ENCODE data around the gene PPIL3. TPM values are rescaled to one million over a fixed set of nuclear protein-coding genes. Genes with fewer than 3 reads are reported as not detected.

PPIL3 gene
- total RNA-seq, 2 experiments from 2014 or later: 34.0 to 41.1 TPM

DNA sequence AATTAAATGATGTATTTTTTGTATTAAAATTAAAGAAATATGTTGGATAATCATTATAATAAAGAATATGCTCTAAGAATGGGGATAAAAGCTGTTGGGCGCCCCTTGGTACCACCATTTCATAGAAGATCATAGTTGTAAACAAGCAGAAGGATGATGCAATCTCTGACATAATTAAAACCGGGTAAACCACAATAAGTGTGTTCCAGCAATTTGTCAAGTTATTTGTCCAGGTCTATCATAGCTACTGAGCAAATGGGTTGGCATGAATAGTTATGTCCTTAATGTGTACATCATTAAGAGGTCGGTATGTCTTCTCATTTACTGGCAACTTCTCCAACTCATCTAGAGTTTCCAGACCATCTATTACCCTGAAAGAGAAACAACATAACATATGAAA is 17.7 kb downstream of the PPIL3 start:
- Mint-ChIP-seq H3K4me1 (no peaks in the 10 kb centered on the region), H3K4me3 (no peak overlapping the region), H3K36me3 (peaks cover 43% of the 10 kb centered on the region), H3K27ac (peak overlapping the region; percentile 60), H3K9me3 (no peaks in the 10 kb centered on the region), H3K27me3 (no peaks in the 10 kb centered on the region)
- DNase-seq: no peak

DNA sequence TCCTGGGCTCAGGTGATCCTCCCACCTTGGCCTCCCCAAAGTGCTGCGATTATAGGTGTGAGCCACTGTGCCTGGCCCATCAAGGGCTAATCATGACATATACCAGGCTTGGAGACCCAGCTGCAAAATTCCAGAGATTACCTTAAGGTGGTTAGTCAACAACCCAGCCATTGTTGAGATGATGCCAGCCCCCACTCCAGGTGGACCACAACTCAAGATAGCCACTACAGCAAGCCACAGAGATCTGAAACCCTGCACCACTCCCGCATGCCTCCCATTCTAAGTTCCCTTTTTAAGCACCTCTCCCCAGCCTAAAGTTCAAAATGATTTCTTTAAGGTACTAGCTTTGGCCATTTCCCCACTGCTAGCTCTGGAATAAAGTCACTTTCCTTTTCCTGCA is 19.9 kb downstream of the PPIL3 start:
- H3K27ac Mint-ChIP-seq: no peak overlapping the region
- peaks cover 40% of the 10 kb centered on the region for H3K36me3 Mint-ChIP-seq
- no peaks in the 10 kb centered on the region for H3K9me3 Mint-ChIP-seq
- no peak overlapping the region for H3K4me3 Mint-ChIP-seq
- no peaks in the 10 kb centered on the region for H3K27me3 Mint-ChIP-seq
- DNase-seq: no peak
- H3K4me1 Mint-ChIP-seq: peaks cover 7% of the 10 kb centered on the region

DNA sequence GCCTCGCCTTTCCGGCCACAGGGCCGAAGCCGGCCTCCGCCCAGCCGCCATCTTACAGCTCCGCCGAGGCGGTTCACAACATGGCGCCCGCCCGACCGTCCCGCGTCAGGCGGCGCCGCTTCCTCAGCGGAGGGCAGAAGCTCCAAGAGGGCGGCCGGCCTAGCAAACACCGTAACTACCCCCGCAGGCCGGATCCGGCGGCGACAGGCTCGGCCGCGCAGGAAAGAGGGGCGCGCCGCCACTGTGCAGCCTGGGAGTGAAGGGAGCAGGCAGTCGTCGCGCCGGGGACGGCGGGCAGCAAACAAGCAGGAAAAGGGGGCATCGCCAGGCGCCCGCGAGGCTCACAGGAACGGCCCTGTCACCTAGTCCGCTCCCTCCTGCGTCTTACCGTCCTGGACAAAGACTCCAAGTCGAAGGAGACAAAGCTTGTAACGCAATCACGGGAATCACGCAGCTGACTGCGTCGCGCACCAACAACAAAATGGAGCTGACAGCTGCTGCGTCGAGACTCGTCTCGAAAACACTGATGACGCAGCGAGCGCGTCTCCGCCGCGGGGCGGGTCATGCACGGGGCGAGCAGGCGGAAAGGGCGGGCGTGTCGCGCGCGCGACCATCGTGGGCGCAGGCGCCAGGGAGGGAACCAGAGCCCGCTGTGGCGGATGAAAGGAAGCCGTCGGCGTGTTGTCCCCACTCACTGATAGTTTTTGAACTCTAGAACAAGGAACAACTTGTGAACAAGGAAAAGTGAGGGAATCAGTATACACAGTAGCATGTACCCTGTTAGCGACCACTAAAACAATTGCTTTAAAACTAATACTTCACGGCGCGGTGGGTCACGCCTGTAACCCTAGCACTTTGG is 24.5 kb downstream of the PPIL3 start, which contains the start of gene CLK1:
Gene CLK1 (minus strand): TSS at position 483 of the 859 bp plus-strand sequence. CDS start 2,796 bp downstream, outside the sequence.
- DNase-seq: peak; percentile 93
- peaks cover 65% of the 10 kb centered on the region for H3K36me3 Mint-ChIP-seq
- H3K27me3 Mint-ChIP-seq: no peaks in the 10 kb centered on the region
- H3K4me3 Mint-ChIP-seq: peak within 1 kb of the TSS; percentile 91
- no peaks in the 10 kb centered on the region for H3K9me3 Mint-ChIP-seq
- H3K4me1 Mint-ChIP-seq: peaks cover 24% of the 10 kb centered on the region
- peak within 1 kb of the TSS; percentile 95 for H3K27ac Mint-ChIP-seq

DNA sequence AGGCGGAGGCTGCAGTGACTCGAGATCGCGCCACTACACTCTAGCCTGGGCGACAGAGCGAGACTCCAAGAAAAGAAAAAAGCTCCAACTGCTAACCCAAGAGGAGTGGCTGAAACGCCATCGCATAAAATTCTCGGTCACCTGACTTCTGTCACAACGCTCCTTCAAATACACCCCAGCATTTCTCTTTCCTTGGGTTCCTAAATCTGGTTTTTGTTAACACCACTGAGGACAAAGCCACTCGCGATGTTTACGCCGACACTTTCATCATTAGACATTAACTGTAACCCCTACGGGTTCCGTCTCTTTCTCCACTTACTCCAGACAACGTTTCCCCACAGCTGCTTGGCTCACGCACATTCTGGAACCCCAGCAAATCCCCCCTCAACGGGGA is 25.1 kb downstream of the PPIL3 start:
- Mint-ChIP-seq H3K27me3 (no peaks in the 10 kb centered on the region), H3K4me3 (peak overlapping the region; percentile 91), H3K9me3 (no peaks in the 10 kb centered on the region)

DNA sequence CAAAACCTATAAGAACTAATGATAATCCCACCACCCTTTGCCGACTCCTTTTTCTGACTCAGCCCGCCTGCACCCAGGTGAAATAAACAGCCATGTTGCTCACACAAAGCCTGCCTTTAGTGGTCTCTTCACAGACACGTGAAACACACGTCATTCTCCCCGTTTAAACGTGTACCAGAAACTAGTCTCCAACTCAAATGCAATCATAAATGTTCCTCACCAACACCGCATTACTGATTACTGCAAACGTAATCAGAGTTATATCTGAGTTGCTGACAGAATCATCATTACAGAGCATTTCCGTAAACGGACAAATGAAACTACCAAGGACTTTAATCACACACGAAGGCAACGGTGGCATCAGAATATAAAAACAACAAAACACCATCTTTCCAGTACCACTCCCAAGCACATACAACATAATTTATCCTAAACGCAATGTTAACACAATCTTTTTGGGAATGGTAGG is 26.3 kb downstream of the PPIL3 start:
- peaks cover 75% of the 10 kb centered on the region for H3K36me3 Mint-ChIP-seq
- peak overlapping the region; percentile 95 for H3K27ac Mint-ChIP-seq
- DNase-seq: peak; percentile 70

More for the DNA sequence above, 25.1 kb downstream of the PPIL3 start:
- H3K27ac Mint-ChIP-seq: peak overlapping the region; percentile 95
- peaks cover 28% of the 10 kb centered on the region for H3K4me1 Mint-ChIP-seq
- H3K36me3 Mint-ChIP-seq: peaks cover 65% of the 10 kb centered on the region
- no peak for DNase-seq

DNA sequence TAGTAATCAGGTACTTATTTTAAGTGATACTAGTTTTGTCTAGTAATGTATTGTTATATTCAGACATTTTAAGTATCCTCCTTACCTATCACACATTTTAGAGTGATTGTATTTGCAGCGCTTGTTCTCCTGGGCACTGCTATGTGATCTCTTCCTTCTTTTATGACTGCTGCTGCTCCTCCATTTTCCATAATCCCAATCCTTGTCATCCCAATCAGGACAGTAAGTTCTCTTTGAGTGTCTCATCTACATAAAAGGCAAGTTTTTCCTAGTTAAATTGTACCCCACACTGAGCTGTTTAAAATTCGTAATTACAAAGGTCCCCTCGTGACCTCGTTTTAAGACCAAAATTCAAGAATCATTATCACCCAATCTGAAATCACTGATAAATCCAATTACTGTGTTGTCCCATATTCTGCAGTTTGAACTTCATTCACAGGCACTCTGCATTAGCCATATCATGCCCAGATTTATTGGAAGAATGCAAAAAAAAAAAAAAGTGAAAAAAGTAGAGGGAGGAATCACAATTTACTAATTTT is 27.2 kb downstream of the PPIL3 start:
- Mint-ChIP-seq H3K27ac (peak overlapping the region; percentile 95), H3K36me3 (peaks cover 80% of the 10 kb centered on the region), H3K9me3 (no peaks in the 10 kb centered on the region), H3K4me3 (peak overlapping the region; percentile 91), H3K27me3 (no peaks in the 10 kb centered on the region), H3K4me1 (peaks cover 41% of the 10 kb centered on the region)
- no peak for DNase-seq

More for the DNA sequence above, 26.3 kb downstream of the PPIL3 start:
- no peaks in the 10 kb centered on the region for H3K9me3 Mint-ChIP-seq
- H3K4me3 Mint-ChIP-seq: peak overlapping the region; percentile 91
- no peaks in the 10 kb centered on the region for H3K27me3 Mint-ChIP-seq
- peaks cover 38% of the 10 kb centered on the region for H3K4me1 Mint-ChIP-seq

DNA sequence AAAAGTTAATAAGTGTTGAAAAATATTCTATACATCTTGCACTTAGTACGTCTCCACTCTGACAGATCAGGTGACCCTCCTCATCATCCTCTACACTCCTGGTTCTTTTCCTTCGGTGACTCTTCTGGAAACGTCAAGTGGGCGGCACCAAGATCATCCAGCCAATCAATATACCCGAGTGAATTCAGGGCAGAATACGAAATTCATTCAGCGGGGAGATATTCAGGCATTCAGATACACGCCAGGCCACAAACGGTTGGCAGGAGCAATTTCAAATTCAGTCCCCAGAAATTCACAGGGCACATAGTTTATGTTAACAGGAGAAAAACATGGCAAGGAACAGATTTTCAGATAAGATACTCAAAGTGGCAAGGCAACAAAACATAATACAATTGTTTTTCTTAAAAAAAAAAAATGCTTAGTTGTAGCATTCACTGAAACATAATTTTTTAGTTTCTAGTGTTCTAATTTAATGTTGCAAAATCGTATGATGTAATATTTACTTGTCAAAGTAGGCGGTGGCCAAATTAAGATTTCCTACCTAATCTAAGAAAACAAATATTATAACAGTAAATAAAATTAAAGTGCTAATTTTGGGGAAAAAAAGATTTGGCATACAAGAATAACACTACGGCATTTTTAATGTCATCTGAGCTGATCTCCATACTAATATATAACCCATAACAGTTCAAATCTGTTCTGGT is 28.6 kb downstream of the PPIL3 start:
- no peaks in the 10 kb centered on the region for H3K27me3 Mint-ChIP-seq
- peak overlapping the region; percentile 91 for H3K4me3 Mint-ChIP-seq
- peak overlapping the region; percentile 95 for H3K27ac Mint-ChIP-seq
- peak; percentile 56 for DNase-seq
- peaks cover 44% of the 10 kb centered on the region for H3K4me1 Mint-ChIP-seq
- H3K36me3 Mint-ChIP-seq: peaks cover 80% of the 10 kb centered on the region
- H3K9me3 Mint-ChIP-seq: no peaks in the 10 kb centered on the region

DNA sequence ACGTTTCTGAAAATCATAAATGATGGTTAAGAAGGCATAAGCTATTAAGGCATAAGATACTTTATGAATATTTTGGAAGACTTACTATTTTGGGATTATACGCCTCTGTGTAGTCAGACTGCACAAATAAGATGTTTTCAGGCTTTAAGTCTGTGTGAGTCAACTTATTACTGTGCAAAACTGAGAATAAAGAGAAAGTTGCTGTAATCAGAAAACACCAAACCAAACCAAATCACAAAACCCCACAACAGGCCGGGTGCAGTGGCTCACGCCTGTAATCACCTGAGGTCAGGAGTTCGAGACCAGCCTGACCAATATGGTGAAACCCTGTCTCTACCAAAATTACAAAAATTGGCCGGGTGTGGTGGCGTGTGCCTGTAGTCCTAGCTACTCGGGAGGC is 32.1 kb downstream of the PPIL3 start:
- DNase-seq: no peak
- Mint-ChIP-seq H3K27ac (peak overlapping the region; percentile 46), H3K4me1 (peaks cover 38% of the 10 kb centered on the region), H3K36me3 (peaks cover 80% of the 10 kb centered on the region), H3K27me3 (no peaks in the 10 kb centered on the region), H3K4me3 (no peak overlapping the region), H3K9me3 (no peaks in the 10 kb centered on the region)

DNA sequence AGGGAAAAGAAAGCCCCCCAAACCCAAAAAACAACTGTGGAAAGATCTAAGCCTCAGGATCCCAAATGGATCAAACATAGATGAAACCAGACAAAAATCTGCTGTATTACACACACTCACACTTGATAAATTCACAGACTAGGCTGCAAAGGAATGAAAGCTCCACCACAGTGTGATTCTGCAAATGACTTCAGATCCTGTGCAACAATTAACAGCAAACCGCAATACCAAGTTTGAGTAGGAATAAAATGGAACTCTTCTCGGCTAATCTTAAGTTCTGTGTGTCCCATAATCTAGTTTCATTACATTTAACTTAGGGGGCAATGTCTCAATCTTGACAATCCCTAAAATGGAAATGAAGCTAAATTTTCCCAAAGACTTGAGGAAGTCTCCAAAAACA is 36.3 kb downstream of the PPIL3 start:
- Mint-ChIP-seq H3K9me3 (no peaks in the 10 kb centered on the region), H3K27ac (no peak overlapping the region), H3K36me3 (peaks cover 60% of the 10 kb centered on the region), H3K4me3 (no peak overlapping the region), H3K27me3 (no peaks in the 10 kb centered on the region), H3K4me1 (peaks cover 8% of the 10 kb centered on the region)
- DNase-seq: no peak

DNA sequence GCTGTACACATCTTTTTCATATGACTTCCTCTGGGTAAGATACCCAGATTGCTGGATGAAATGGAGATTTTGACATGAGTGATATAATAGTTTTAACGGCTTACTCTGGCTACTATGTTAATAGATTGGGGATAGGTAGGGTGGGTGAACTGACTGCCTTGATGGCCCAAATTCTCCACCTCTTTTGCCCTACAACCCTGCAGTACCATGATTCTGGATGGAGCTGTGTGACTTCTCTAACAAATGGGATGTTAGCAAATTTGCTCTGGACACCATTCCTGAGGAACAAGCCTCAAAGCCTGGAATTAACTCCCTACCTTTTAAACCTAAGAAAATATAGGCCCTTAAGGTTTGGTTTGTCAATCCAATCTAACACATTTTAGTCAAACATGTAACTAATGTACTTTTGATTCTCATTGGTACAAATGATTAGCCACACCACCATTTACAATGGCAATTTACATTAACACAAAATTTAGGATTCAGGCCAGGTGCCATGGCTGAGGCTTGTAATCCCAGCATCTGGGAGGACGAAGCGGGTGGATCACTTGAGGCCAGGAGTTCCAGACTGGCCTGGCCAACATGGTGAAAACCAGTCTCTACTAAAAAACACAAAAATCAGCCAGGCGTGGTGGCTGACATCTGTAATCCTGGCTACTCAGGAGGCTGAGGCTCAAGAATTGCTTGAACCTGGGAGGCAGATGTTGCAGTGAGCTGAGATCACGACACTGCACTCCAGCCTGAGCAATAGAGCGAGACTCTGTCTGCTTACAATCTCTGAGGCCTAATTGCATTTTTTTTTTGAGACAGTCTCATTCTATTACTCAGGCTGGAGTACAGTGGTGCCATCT is 37.3 kb downstream of the PPIL3 start:
- no peak for DNase-seq
- Mint-ChIP-seq H3K27me3 (no peaks in the 10 kb centered on the region), H3K36me3 (peaks cover 51% of the 10 kb centered on the region), H3K27ac (peak overlapping the region; percentile 31), H3K9me3 (no peaks in the 10 kb centered on the region), H3K4me1 (peaks cover 5% of the 10 kb centered on the region), H3K4me3 (no peak overlapping the region)

DNA sequence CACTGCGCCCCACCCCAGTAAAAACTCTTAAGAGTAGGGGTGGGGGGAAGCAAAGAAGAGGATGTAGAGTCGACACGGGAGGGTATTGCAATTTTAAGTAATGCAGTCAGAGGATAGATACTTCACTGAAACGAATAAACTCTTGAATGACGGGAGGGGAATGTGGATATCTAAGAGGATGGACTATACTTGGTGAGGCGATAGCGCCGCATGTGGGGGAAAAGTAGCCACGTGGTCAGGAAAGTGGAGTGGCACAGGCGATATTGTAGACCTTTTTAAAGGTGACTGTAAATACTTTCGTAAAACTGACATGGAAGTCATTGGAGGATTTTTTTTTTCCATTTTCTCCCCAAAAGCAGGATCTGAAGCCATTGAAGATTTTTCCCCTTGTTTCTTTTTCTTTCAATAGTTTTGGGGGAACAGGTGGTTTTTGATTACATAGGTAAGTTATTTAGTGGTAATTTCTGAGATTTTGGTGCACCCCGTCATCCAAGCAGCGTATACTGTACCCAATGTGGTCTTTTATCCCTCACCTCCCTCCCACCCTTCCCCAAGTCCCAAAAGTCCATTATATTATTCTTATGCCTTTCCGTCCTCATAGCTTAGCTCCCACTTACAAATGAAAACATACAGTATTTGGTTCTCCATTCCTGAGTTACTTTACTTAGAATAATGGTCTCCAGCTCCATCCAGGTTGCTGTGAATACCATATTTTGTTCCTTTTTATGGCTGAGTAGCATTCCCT is 38.2 kb downstream of the PPIL3 start:
- Mint-ChIP-seq H3K27me3 (no peaks in the 10 kb centered on the region), H3K4me1 (no peaks in the 10 kb centered on the region), H3K4me3 (no peak overlapping the region), H3K36me3 (peaks cover 47% of the 10 kb centered on the region), H3K27ac (peak overlapping the region; percentile 31), H3K9me3 (no peaks in the 10 kb centered on the region)
- no peak for DNase-seq

DNA sequence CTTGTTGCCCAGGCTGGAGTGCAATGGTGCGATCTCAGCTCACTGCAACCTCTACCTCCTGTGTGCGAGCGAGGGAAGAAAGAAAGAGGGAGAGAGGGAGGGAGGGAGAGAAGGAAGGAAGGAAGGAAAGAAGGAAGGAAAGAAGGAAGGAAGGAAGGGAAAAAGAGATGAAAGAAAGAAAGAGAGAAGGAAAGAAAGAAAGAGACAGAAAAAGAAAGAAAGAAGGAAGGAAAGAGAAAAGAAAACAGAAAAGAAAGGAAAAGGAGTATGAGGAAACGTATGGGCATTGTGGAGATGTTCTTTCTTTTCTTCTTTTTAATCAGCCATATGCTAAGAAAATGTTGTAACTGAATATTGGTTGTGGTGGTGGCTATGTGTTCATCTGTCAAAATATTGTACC is 40.9 kb downstream of the PPIL3 start:
- no peak for DNase-seq
- Mint-ChIP-seq H3K27ac (no peak overlapping the region), H3K4me3 (no peak overlapping the region), H3K27me3 (no peaks in the 10 kb centered on the region), H3K4me1 (no peaks in the 10 kb centered on the region), H3K9me3 (no peaks in the 10 kb centered on the region), H3K36me3 (peaks cover 28% of the 10 kb centered on the region)

DNA sequence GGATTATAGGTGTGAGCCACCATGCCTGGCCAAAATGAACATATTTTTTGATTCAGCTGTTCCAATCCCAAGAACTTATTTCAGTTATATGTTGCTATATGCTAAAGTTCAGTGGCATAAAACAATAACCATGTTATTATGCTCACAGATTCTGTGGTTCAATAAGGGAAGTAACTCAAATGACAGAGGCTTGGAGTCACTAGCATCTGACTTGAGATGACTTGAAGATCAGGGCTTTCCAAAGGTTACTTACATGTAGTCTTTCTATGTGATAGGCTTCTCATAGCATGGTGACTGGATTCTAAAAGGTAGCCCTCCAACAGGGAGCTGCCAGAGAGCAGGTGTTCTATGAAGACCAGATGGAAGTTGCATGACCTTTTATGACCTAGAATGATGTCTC is 41.6 kb downstream of the PPIL3 start:
- Mint-ChIP-seq H3K36me3 (peaks cover 21% of the 10 kb centered on the region), H3K9me3 (no peaks in the 10 kb centered on the region), H3K27ac (no peak overlapping the region), H3K27me3 (no peaks in the 10 kb centered on the region), H3K4me3 (no peak overlapping the region), H3K4me1 (no peaks in the 10 kb centered on the region)
- DNase-seq: no peak

Data from activated naive CD8-positive, alpha-beta T cell treated with anti-CD3 and anti-CD28 coated beads for 36 hours (primary cell).